ENCODE results near the gene CNTNAP5.

DNA sequence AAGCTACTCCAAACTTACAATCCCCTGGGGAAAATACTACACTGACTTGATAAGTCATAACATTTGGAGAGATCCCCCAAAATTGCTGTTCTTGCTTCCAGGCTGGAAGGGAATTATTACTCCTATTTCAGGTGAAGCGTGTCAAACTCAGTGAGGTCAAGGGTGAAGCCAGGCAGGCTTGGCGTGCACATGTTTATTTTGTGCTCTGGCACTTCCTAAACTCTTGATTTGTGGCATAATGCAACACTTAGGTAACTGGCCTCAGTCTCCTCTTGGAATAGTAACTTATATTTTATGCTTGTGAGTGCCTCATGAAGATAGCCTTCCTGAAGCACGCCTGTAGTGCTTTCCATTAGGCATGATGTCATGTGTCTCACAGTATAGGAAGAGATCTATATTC lies 751.2 kb downstream of the CNTNAP5 start:
- TF ChIP-seq FOXK2 (IDR thresholded peaks at IDR 0.05) (no peak), GFI1 (CRISPR knock-in tag; IDR thresholded peaks at IDR 0.05; ENCODE audit: borderline replicate concordance) (no peak), EP300 (IDR thresholded peaks at IDR 0.05; ENCODE audit: low read depth in 2 of 2, low read length in 2 of 2) (no peak), EP300 (CRISPR knock-in tag; IDR thresholded peaks at IDR 0.05; ENCODE audit: borderline replicate concordance) (no peak), CHD2 (IDR thresholded peaks at IDR 0.05; ENCODE audit: low read depth, low read length) (no peak), ARHGAP35 (CRISPR knock-in tag; IDR thresholded peaks at IDR 0.05; ENCODE audit: borderline replicate concordance) (no peak), TAF15 (IDR thresholded peaks at IDR 0.05; ENCODE audit: low read depth, low read length, poor library complexity, severe bottlenecking) (no peak)
- TF ChIP-seq, protein P1, sequence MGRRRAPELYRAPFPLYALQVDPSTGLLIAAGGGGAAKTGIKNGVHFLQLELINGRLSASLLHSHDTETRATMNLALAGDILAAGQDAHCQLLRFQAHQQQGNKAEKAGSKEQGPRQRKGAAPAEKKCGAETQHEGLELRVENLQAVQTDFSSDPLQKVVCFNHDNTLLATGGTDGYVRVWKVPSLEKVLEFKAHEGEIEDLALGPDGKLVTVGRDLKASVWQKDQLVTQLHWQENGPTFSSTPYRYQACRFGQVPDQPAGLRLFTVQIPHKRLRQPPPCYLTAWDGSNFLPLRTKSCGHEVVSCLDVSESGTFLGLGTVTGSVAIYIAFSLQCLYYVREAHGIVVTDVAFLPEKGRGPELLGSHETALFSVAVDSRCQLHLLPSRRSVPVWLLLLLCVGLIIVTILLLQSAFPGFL (CRISPR knock-in tag; IDR thresholded peaks at IDR 0.05): no peak
